Osteocyte (in vitro differentiated cells): ENCODE data around the gene GAPDHS. TPM values are rescaled to one million over a fixed set of nuclear protein-coding genes. Genes with fewer than 3 reads are reported as not detected.

ENCODE experiments used
- DNase-seq: peaks from one replicate; pipeline ENCODE4 v3.0.0; 2021; ENCODE audit warnings: mixed read lengths; ENCODE audit not compliant: unreplicated experiment; ENCODE audit errors: extremely low spot score
- H3K27ac Mint-ChIP-seq: one replicate; pipeline ENCODE4 v1.8.0; 2021; ENCODE audit warnings: mild to moderate bottlenecking, mixed read lengths; ENCODE audit not compliant: unreplicated experiment
- H3K27me3 Mint-ChIP-seq: one replicate; pipeline ENCODE4 v1.8.0; 2021; ENCODE audit warnings: mixed read lengths; ENCODE audit not compliant: unreplicated experiment
- H3K36me3 Mint-ChIP-seq: one replicate; pipeline ENCODE4 v1.8.0; 2021; ENCODE audit warnings: mixed read lengths; ENCODE audit not compliant: unreplicated experiment
- H3K4me1 Mint-ChIP-seq: one replicate; pipeline ENCODE4 v1.8.0; 2021; ENCODE audit warnings: mixed read lengths; ENCODE audit not compliant: unreplicated experiment
- H3K4me3 Mint-ChIP-seq: one replicate; pipeline ENCODE4 v1.8.0; 2021; ENCODE audit warnings: mild to moderate bottlenecking, moderate library complexity, mixed read lengths; ENCODE audit not compliant: unreplicated experiment
- H3K9me3 Mint-ChIP-seq: one replicate; pipeline ENCODE4 v1.8.0; 2021; ENCODE audit warnings: mixed read lengths; ENCODE audit not compliant: unreplicated experiment
- CTCF ChIP-seq: fragments of 200-600 bp; sonication (generic); IDR thresholded peaks from 2 replicates; pipeline ENCODE4 v1.5.0; 2021; ENCODE audit warnings: antibody characterized with exemption, mild to moderate bottlenecking, moderate library complexity
- total RNA-seq: library from RNA; stranded (reverse); gene quantifications from 2 replicates; pipeline ENCODE4 v1.2.1, GENCODE V29; 2021

Gene GAPDHS
- total RNA-seq, 1 donor from 2014 or later = not detected

GRCh38 chr19:35498220-35498619 lies 35.0 kb upstream of the GAPDHS start:
- no peak for TF ChIP-seq CTCF
- Mint-ChIP-seq H3K9me3 (no peaks in the 10 kb centered on the region), H3K36me3 (no peaks in the 10 kb centered on the region), H3K4me3 (no peak overlapping the region), H3K27ac (no peak overlapping the region), H3K4me1 (no peaks in the 10 kb centered on the region), H3K27me3 (peaks cover 11% of the 10 kb centered on the region)
- DNase-seq = no peak

GRCh38 chr19:35498984-35499527 lies 34.2 kb upstream of the GAPDHS start:
- H3K27me3 Mint-ChIP-seq = peaks cover 10% of the 10 kb centered on the region
- no peak for TF ChIP-seq CTCF
- no peaks in the 10 kb centered on the region for H3K36me3 Mint-ChIP-seq
- no peak for DNase-seq
- H3K4me1 Mint-ChIP-seq = no peaks in the 10 kb centered on the region
- no peak overlapping the region for H3K27ac Mint-ChIP-seq
- H3K4me3 Mint-ChIP-seq = no peak overlapping the region
- no peaks in the 10 kb centered on the region for H3K9me3 Mint-ChIP-seq

- H3K27ac Mint-ChIP-seq = no peak overlapping the region
- no peak overlapping the region for H3K4me3 Mint-ChIP-seq
Observed at GRCh38 chr19:35500611-35501010, 32.6 kb upstream of the GAPDHS start.

GRCh38 chr19:35501684-35502083 lies 31.6 kb upstream of the GAPDHS start:
- Mint-ChIP-seq H3K36me3 (no peaks in the 10 kb centered on the region), H3K27me3 (peaks cover 31% of the 10 kb centered on the region), H3K4me3 (no peak overlapping the region), H3K9me3 (no peaks in the 10 kb centered on the region), H3K27ac (no peak overlapping the region), H3K4me1 (no peaks in the 10 kb centered on the region)
- no peak for DNase-seq
- TF ChIP-seq CTCF = no peak

More at GRCh38 chr19:35500611-35501010, 32.6 kb upstream of the GAPDHS start:
- Mint-ChIP-seq H3K9me3 (no peaks in the 10 kb centered on the region), H3K27me3 (peaks cover 22% of the 10 kb centered on the region), H3K36me3 (no peaks in the 10 kb centered on the region), H3K4me1 (no peaks in the 10 kb centered on the region)
- TF ChIP-seq CTCF = no peak
- DNase-seq = no peak

GRCh38 chr19:35502751-35503150 lies 30.5 kb upstream of the GAPDHS start:
- H3K9me3 Mint-ChIP-seq = no peaks in the 10 kb centered on the region
- H3K4me3 Mint-ChIP-seq = no peak overlapping the region
- H3K27ac Mint-ChIP-seq = no peak overlapping the region
- H3K36me3 Mint-ChIP-seq = no peaks in the 10 kb centered on the region
- peaks cover 38% of the 10 kb centered on the region for H3K27me3 Mint-ChIP-seq
- no peaks in the 10 kb centered on the region for H3K4me1 Mint-ChIP-seq
- no peak for TF ChIP-seq CTCF
- DNase-seq = no peak
